HG03064 (cell line): ENCODE results near the gene CMIP.
"Not testable (repeated sequence)": the region's sequence is repeated elsewhere in the genome, so short reads cannot be mapped to it uniquely, and the experiment has no call there.

Experiments
- ATAC-seq: cut with Tn5 transposase; IDR thresholded peaks from one replicate; pipeline ENCODE4 v1.9.1; 2021; ENCODE audit warnings: low read depth; ENCODE audit not compliant: unreplicated experiment

The CMIP gene

GRCh38 chr16:81513204-81514040, 68.8 kb downstream of the CMIP start:
- ATAC-seq, result no peak

- ATAC-seq, result no peak
Measured at GRCh38 chr16:81514041-81514559, 69.5 kb downstream of the CMIP start.

- no peak for ATAC-seq
Measured at GRCh38 chr16:81514568-81515258, 70.1 kb downstream of the CMIP start.

- ATAC-seq, result no peak
Measured at GRCh38 chr16:81515281-81515680, 70.7 kb downstream of the CMIP start.

GRCh38 chr16:81515721-81516120, 71.1 kb downstream of the CMIP start:
- ATAC-seq, result no peak

- ATAC-seq, result no peak
Measured at GRCh38 chr16:81516478-81517149, 72.0 kb downstream of the CMIP start.

GRCh38 chr16:81517150-81517499, 72.5 kb downstream of the CMIP start:
- ATAC-seq, result no peak

- ATAC-seq, result no peak
Measured at GRCh38 chr16:81517629-81518438, 73.2 kb downstream of the CMIP start.

- ATAC-seq, result no peak
Measured at GRCh38 chr16:81518439-81518757, 73.8 kb downstream of the CMIP start.

- ATAC-seq, result no peak
Measured at GRCh38 chr16:81519301-81520150, 74.9 kb downstream of the CMIP start.

GRCh38 chr16:81520151-81520470, 75.5 kb downstream of the CMIP start:
- ATAC-seq, result no peak

- no peak for ATAC-seq
Measured at GRCh38 chr16:81520560-81521135, 76.0 kb downstream of the CMIP start.

- ATAC-seq, result no peak
Measured at GRCh38 chr16:81521141-81521626, 76.6 kb downstream of the CMIP start.

- no peak for ATAC-seq
Measured at GRCh38 chr16:81522108-81522701, 77.6 kb downstream of the CMIP start.

GRCh38 chr16:81522851-81523250, 78.2 kb downstream of the CMIP start:
- not testable (repeated sequence) for ATAC-seq

GRCh38 chr16:81523387-81524115, 78.9 kb downstream of the CMIP start:
- no peak for ATAC-seq

GRCh38 chr16:81524382-81524781, 79.8 kb downstream of the CMIP start:
- no peak for ATAC-seq

- not testable (repeated sequence) for ATAC-seq
Measured at GRCh38 chr16:81524885-81525284, 80.3 kb downstream of the CMIP start.
